IMR-90 (cell line): ENCODE measurements around the gene PITX2. TPM values are rescaled to one million over a fixed set of nuclear protein-coding genes. Genes with fewer than 3 reads are reported as not detected.

ENCODE experiments used
- ATAC-seq: fragments of 200-7000 bp; cut with Tn5 transposase; 2 replicates; pipeline ENCODE4 v1.9.1; 2020; ENCODE audit warnings: low read depth, mild to moderate bottlenecking, moderate library complexity
- BruUV-seq: library from RNA; stranded (reverse); fragments of 400-500 nt; replicated peaks from 2 replicates; lab custom pipeline; 2021; lab: Mats Ljungman, UMichigan
- CTCF ChIA-PET: fragments of 300-600 bp; formaldehyde crosslinking; extraction: SDS; loops from one replicate; lab custom pipeline; 2021; ENCODE audit warnings: antibody characterized with exemption; lab: Yijun Ruan, JAX
- POLR2A ChIA-PET: fragments of 300-600 bp; sonication (Branson Sonifier 250); formaldehyde crosslinking; loops from one replicate; lab custom pipeline; 2022; ENCODE audit warnings: antibody characterized with exemption; ENCODE audit not compliant: unreplicated experiment; lab: Charles Lee
- DNase-seq: peaks from one replicate; pipeline ENCODE4 v3.0.0; 2013
- H2AFZ ChIP-seq: replicated peaks from 2 replicates; pipeline ENCODE3; 2013; ENCODE audit warnings: low read length, mild to moderate bottlenecking; ENCODE audit not compliant: poor library complexity
- H2AK5ac ChIP-seq: 2 replicates; pipeline ENCODE4 v1.6.1; 2013; ENCODE audit warnings: low read depth, low read length, inconsistent platforms
- H2AK9ac ChIP-seq: replicated peaks from 2 replicates; pipeline ENCODE3; 2013; ENCODE audit warnings: mild to moderate bottlenecking, low read depth, low read length, moderate library complexity; ENCODE audit not compliant: poor library complexity
- H2BK120ac ChIP-seq: 2 replicates; pipeline ENCODE4 v1.6.1; 2013; ENCODE audit warnings: low read depth, low read length, inconsistent platforms
- H2BK15ac ChIP-seq: 3 replicates; pipeline ENCODE4 v1.6.1; 2013; ENCODE audit warnings: low read depth, low read length, inconsistent platforms
- H2BK20ac ChIP-seq: 2 replicates; pipeline ENCODE4 v1.6.1; 2013; ENCODE audit warnings: low read depth, mild to moderate bottlenecking, inconsistent platforms, low read length, moderate library complexity
- H2BK5ac ChIP-seq: 2 replicates; pipeline ENCODE4 v1.6.1; 2013; ENCODE audit warnings: mild to moderate bottlenecking, low read depth, low read length, inconsistent platforms; ENCODE audit not compliant: poor library complexity, severe bottlenecking
- H3K14ac ChIP-seq: replicated peaks from 2 replicates; pipeline ENCODE4 v1.6.1; 2013; ENCODE audit warnings: low read depth, low read length, inconsistent platforms
- H3K18ac ChIP-seq: 2 replicates; pipeline ENCODE4 v1.6.1; 2013; ENCODE audit warnings: low read depth, low read length, control low read depth
- H3K23ac ChIP-seq: 2 replicates; pipeline ENCODE4 v1.6.1; 2013; ENCODE audit warnings: low read depth, low read length, inconsistent platforms
- H3K27ac ChIP-seq: 2 replicates; pipeline ENCODE4 v1.5.1; 2013; ENCODE audit warnings: mild to moderate bottlenecking, control low read depth, low read length; ENCODE audit not compliant: insufficient read depth
- H3K27me3 ChIP-seq: 2 replicates; pipeline ENCODE4 v1.6.1; 2013; ENCODE audit warnings: low read length; ENCODE audit not compliant: control insufficient read depth, insufficient read depth
- H3K36me3 ChIP-seq: 2 replicates; pipeline ENCODE4 v1.6.1; 2013; ENCODE audit warnings: low read length, mixed read lengths; ENCODE audit not compliant: control insufficient read depth, insufficient read depth
- H3K4ac ChIP-seq: 2 replicates; pipeline ENCODE4 v1.6.1; 2013; ENCODE audit warnings: low read depth, low read length, inconsistent platforms
- H3K4me1 ChIP-seq: 2 replicates; pipeline ENCODE4 v1.6.1; 2013; ENCODE audit warnings: low read length, mixed read lengths; ENCODE audit not compliant: control insufficient read depth, insufficient read depth
- H3K4me2 ChIP-seq: 2 replicates; pipeline ENCODE4 v1.6.1; 2013; ENCODE audit warnings: low read depth, mild to moderate bottlenecking, control low read depth, low read length, moderate library complexity
- H3K4me3 ChIP-seq: 2 replicates; pipeline ENCODE4 v1.5.1; 2013; ENCODE audit warnings: low read depth, mild to moderate bottlenecking, control low read depth, low read length, moderate library complexity; ENCODE audit not compliant: insufficient read depth
- H3K56ac ChIP-seq: 2 replicates; pipeline ENCODE4 v1.6.1; 2013; ENCODE audit warnings: low read length, inconsistent platforms; ENCODE audit not compliant: insufficient read depth; ENCODE audit errors: extremely low read depth
- H3K79me1 ChIP-seq, 2 experiments: 2 replicates each; pipeline ENCODE4 v1.6.1; 2013; ENCODE audit warnings: low read length in 2 of 2, inconsistent platforms in 1 of 2, low read depth in 1 of 2
- H3K9ac ChIP-seq: 2 replicates; pipeline ENCODE4 v1.6.1; 2013; ENCODE audit warnings: low read depth, low read length, control low read depth
- H3K9me1 ChIP-seq: 2 replicates; pipeline ENCODE4 v1.6.1; 2013; ENCODE audit warnings: low read length, inconsistent platforms; ENCODE audit not compliant: insufficient read depth
- H3K9me3 ChIP-seq: 2 replicates; pipeline ENCODE4 v1.6.1; 2013; ENCODE audit warnings: low read length; ENCODE audit not compliant: control insufficient read depth, insufficient read depth
- H4K20me1 ChIP-seq: 2 replicates; pipeline ENCODE4 v1.6.1; 2013; ENCODE audit warnings: low read length, inconsistent platforms; ENCODE audit not compliant: insufficient read depth
- H4K5ac ChIP-seq: 2 replicates; pipeline ENCODE4 v1.6.1; 2013; ENCODE audit warnings: mild to moderate bottlenecking, low read depth, low read length, control low read depth
- H4K8ac ChIP-seq, 2 experiments: 2 replicates each; pipeline ENCODE4 v1.6.1; 2013; ENCODE audit warnings: low read depth in 2 of 2, low read length in 2 of 2, control low read depth in 1 of 2, inconsistent platforms in 1 of 2
- H4K91ac ChIP-seq: 2 replicates; pipeline ENCODE4 v1.6.1; 2013; ENCODE audit warnings: low read depth, low read length, inconsistent platforms; ENCODE audit not compliant: insufficient read depth
- BHLHE40 ChIP-seq: fragments of 150-350 bp; IDR thresholded peaks from 2 replicates; pipeline ENCODE4 v1.6.1; 2016; ENCODE audit warnings: mild to moderate bottlenecking, low read depth, low read length
- CHD1 ChIP-seq: IDR thresholded peaks from 2 replicates; pipeline ENCODE4 v1.6.1; 2012; ENCODE audit warnings: low read depth, low read length, improper control_type of control experiment
- CTCF ChIP-seq: conservative IDR thresholded peaks from 2 replicates; pipeline ENCODE4 v1.5.1; 2012; ENCODE audit warnings: mild to moderate bottlenecking, low read depth, low read length, improper control_type of control experiment
- ELK1 ChIP-seq: fragments of 150-350 bp; IDR thresholded peaks from 2 replicates; pipeline ENCODE4 v1.6.1; 2016; ENCODE audit warnings: low read depth, mild to moderate bottlenecking, low read length, moderate library complexity, borderline replicate concordance
- FOS ChIP-seq: fragments of 150-350 bp; IDR thresholded peaks from 2 replicates; pipeline ENCODE4 v1.6.1; 2016; ENCODE audit warnings: low read depth, low read length
- MAFK ChIP-seq: IDR thresholded peaks from 2 replicates; pipeline ENCODE4 v1.6.1; 2012; ENCODE audit warnings: low read depth, low read length, improper control_type of control experiment
- MAZ ChIP-seq: IDR thresholded peaks from 2 replicates; pipeline ENCODE4 v1.6.1; 2012; ENCODE audit warnings: low read depth, mild to moderate bottlenecking, low read length, improper control_type of control experiment, moderate library complexity, borderline replicate concordance
- NFE2L2 ChIP-seq: fragments of 150-350 bp; IDR thresholded peaks from 2 replicates; pipeline ENCODE4 v1.6.1; 2016; ENCODE audit warnings: low read depth, mild to moderate bottlenecking, low read length
- POLR2A ChIP-seq: IDR thresholded peaks from 2 replicates; pipeline ENCODE4 v1.6.1; 2012; ENCODE audit warnings: mild to moderate bottlenecking, low read depth, low read length
- RAD21 ChIP-seq: IDR thresholded peaks from 2 replicates; pipeline ENCODE4 v1.6.1; 2012; ENCODE audit warnings: low read length, improper control_type of control experiment
- RCOR1 ChIP-seq: IDR thresholded peaks from 2 replicates; pipeline ENCODE4 v1.6.1; 2012; ENCODE audit warnings: mild to moderate bottlenecking, low read length, improper control_type of control experiment; ENCODE audit not compliant: insufficient replicate concordance
- RFX5 ChIP-seq: IDR thresholded peaks from 2 replicates; pipeline ENCODE4 v1.8.0; 2012; ENCODE audit warnings: low read depth, mild to moderate bottlenecking, low read length, moderate library complexity
- SMC3 ChIP-seq: fragments of 150-350 bp; IDR thresholded peaks from 2 replicates; pipeline ENCODE4 v1.6.1; 2016; ENCODE audit warnings: low read depth, mild to moderate bottlenecking, antibody characterized with exemption, low read length, moderate library complexity
- WGBS, 2 experiments: methylation state at CpG; one replicate each; pipeline versions ENCODE4 v1.1.5 to v1.1.7; 2013; ENCODE audit warnings: missing lambda C conversion rate in 2 of 2; ENCODE audit not compliant: insufficient read length in 1 of 2; ENCODE audit errors: extremely low coverage in 2 of 2; 5-methylcytosine and 5-hydroxymethylcytosine counted together
- dilution Hi-C: fragments of 300-500 bp; cut with HindIII; formaldehyde crosslinking; loops from one replicate; pipeline ENCODE4 v1.14.3; 2018; ENCODE audit warnings: low sequenced_read_pairs; ENCODE audit not compliant: unreplicated experiment
- in situ Hi-C: fragments of 300-500 bp; cut with MboI; formaldehyde crosslinking; loops from 3 replicates; pipeline ENCODE4 v1.14.3; 2019; ENCODE audit warnings: low sequenced_read_pairs, inconsistent platforms, mixed read lengths
- intact Hi-C: fragments of 100-400 bp; cut with micrococcal nuclease; formaldehyde crosslinking; loops from 2 replicates; pipeline ENCODE4 v1.10.0; 2022
- polyA plus RNA-seq, 3 experiments: library from polyadenylated mRNA; depleted of rRNA; stranded (reverse); fragments of >200 nt; gene quantifications; 2 replicates each; pipeline ENCODE4 v1.2.3, GENCODE V29; 2012; ENCODE audit warnings: low replicate concordance in 1 of 3
- total RNA-seq: library from RNA; depleted of rRNA; stranded (reverse); fragments of >200 nt; gene quantifications from 2 replicates; pipeline ENCODE4 v1.2.3, GENCODE V29; 2012

Gene PITX2
- total and polyA plus RNA-seq, 2 of the 4 experiments (the other 2 are of a cell fraction): 3.0 to 6.3 TPM

- no peak for TF ChIP-seq FOS
Observed at GRCh38 chr4:110617646-110618580, 5.0 kb downstream of the PITX2 start (continued).

GRCh38 chr4:110617075-110617640 is 5.7 kb downstream of the PITX2 start:
- ATAC-seq (no peak), DNase-seq (no peak)
- Histone ChIP-seq H4K20me1 (no peaks in the 10 kb centered on the region), H3K9me3 (peaks cover 29% of the 10 kb centered on the region), H3K79me1 (no peaks in the 10 kb centered on the region), H4K91ac (no peak overlapping the region), H4K8ac (no peak overlapping the region), H3K27me3 (peaks cover 81% of the 10 kb centered on the region), H3K4ac (no peak overlapping the region), H2BK120ac (no peak overlapping the region), H2BK15ac (no peak overlapping the region), H3K36me3 (no peaks in the 10 kb centered on the region), H3K4me2 (no peak overlapping the region), H2AK9ac (no peak overlapping the region), H4K5ac (no peak overlapping the region), H3K56ac (no peak overlapping the region), H3K9ac (no peak overlapping the region), H3K14ac (no peak overlapping the region), H3K18ac (no peak overlapping the region), H3K4me3 (no peak overlapping the region), H3K4me1 (no peaks in the 10 kb centered on the region), H3K27ac (no peak overlapping the region), H2AK5ac (no peak overlapping the region), H2AFZ (no peak overlapping the region), H3K23ac (no peak overlapping the region), H2BK20ac (no peak overlapping the region), H3K9me1 (no peaks in the 10 kb centered on the region), H2BK5ac (no peak overlapping the region)
- dilution Hi-C loops: no loop called here
- no CpG with 5 or more reads among the region's 2 CpGs for WGBS, 2 experiments
- in situ Hi-C loops: no loop called here
- intact Hi-C loops: no loop called here
- CTCF ChIA-PET: no interaction called here
- BruUV-seq: no TSS peak
- POLR2A ChIA-PET: no interaction called here
- TF ChIP-seq MAZ: no peak
- no peak for TF ChIP-seq CHD1
- no peak for TF ChIP-seq RAD21
- TF ChIP-seq CTCF: no peak
- no peak for TF ChIP-seq BHLHE40
- TF ChIP-seq NFE2L2: no peak
- TF ChIP-seq RCOR1: no peak
- no peak for TF ChIP-seq FOS
- TF ChIP-seq SMC3: no peak
- TF ChIP-seq RFX5: no peak
- TF ChIP-seq POLR2A: no peak
- TF ChIP-seq MAFK: no peak
- no peak for TF ChIP-seq ELK1
